Cerebellar nuclear complex (tissue), 1 donor: ENCODE results near the gene HES7.
"Not testable (repeated sequence)": the region's sequence is repeated elsewhere in the genome, so short reads cannot be mapped to it uniquely, and the experiment has no call there.

Experiments used
- DNase-seq, 2 experiments: peaks; one replicate each; lab custom pipeline; 2025; lab: John Stamatoyannopoulos, UW

The HES7 gene

DNA sequence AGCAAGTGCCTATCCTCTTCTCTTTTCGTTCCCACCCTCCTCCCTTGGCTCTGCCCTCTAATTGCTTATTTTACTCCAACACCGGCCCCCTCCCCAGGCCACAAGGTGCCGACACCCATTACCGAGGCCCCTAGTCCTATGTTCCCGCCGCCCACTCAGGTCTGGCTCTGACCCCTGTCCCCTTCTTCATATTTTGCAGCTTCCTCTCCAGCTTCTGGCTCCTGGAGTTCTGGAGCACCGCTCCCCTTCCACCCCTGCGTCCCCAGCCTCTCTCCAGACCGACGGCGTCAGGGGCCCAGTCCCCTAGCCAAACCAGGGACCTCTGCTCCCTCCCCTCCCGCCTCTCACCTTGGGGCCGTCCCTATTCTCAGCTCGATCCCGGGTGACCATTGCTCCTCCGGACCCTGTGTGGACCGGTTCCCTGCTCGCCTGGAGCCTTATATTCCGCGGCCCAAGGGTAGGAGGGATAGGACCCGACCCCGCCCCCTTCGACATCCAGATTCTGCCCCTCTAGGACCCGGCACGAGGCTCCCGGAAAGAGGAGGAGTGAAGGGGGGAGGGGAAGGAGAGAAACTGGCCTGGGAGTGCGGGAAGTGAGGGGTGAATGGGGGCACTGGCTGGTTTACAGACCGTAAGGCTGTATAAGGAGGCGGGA lies at the start of gene HES7:
HES7 (minus strand) TSS at position 412 of the 655 bp plus-strand sequence; CDS start at position 390, 22 bp downstream.
- no peak for DNase-seq

GRCh38 chr17:8173056-8173870 lies 49.4 kb upstream of the HES7 start:
- DNase-seq: peak; percentile 90 to 92

DNA sequence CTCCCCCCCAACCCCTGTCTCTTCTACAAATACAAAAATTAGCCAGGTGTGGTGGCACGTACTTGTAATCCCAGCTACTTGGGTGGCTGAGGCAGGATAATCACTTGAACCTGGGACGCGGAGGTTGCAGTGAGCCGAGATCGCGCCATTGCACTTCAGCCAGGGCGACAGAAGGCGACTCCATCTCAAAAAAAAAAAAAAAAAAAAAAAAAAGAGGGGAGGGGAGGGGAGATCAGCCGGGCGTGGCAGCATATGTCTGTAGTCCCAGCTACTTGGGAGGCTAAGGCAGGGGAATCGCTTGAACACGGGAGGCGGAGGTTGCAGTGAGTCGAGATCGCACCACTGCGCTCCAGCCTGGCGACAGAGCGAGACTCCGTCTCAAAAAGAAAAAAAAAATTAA lies 46.3 kb upstream of the HES7 start:
- not testable (repeated sequence) for DNase-seq

DNA sequence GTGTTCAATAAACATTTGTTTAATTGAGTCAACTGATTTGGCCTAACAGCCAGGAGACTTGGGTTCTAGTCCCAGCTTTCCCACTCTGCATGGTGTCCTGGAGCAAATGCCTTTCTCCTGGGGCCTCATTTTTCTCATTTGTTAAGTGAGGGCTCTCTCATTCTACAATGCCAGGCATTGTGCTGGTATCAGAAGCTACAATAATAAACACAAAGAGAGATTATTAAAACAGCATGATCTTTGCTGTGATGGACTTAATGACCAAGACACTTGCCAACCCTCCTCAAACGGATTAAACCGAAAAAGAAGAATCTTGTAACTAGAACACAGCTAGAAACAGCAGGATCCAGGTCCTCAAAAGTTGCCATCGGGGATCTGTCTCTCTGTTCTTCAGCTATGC lies 43.6 kb upstream of the HES7 start:
- DNase-seq: no peak

DNA sequence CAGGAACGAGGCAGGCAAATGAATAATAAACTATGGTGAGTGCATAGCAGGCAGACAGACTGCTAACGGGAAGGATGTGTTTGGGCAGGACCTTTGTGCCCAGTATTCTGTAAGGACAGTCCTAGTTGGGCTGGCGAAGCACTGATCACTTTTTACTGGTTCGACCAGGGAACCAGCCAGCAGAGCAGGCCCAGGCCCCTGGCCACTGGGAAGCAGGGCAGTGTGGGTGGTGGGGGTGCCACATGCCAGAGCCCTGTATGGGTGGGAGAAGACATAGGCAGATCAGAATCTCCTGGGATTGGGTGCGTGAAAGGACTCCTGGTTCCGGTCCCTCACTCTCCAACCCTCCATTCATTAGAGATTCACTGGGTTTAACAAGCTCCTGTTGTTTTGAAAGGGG lies 42.8 kb upstream of the HES7 start:
- DNase-seq: no peak

GRCh38 chr17:8164815-8165131 lies 40.9 kb upstream of the HES7 start:
- DNase-seq: no peak

DNA sequence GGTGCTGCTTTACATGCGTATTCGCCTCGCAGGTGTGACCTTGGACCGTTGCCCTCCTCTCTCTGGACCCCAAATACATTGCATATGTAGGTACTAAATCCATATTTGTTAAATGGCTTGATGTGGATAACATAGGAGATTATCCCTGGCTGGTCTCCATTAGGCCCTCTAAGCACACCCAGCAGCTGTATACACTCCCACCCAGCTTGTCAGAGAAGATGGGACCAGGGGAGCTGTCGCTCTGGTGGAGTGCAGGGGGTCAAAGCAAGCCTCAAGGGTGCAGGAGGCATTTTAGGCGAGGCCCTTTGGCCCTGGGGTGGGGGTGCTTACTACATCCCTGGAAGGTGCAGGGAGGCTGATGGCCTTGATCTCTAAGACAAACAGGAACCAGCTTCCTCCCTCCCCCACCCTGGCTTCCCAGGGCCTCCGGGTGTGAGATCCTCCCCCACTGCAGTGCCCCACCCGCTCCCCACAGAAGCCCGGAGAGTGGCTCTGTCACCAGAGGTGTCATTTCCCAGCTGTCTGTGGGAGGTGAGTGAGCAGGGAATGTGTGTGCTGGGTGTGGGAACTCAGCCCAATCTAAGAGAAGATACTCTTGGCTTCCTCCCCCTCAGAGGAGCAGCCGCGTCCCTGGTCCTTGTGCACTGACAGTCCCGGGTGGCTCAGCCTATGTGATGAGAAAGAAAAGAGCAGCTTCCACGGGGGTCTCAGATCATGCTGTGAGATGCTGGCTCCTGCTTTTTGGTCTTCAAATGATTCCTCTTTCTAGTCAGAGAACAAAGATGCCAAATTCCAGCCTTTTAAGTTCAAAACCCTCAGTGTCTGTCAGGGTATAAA lies 40.3 kb upstream of the HES7 start:
- DNase-seq: no peak

DNA sequence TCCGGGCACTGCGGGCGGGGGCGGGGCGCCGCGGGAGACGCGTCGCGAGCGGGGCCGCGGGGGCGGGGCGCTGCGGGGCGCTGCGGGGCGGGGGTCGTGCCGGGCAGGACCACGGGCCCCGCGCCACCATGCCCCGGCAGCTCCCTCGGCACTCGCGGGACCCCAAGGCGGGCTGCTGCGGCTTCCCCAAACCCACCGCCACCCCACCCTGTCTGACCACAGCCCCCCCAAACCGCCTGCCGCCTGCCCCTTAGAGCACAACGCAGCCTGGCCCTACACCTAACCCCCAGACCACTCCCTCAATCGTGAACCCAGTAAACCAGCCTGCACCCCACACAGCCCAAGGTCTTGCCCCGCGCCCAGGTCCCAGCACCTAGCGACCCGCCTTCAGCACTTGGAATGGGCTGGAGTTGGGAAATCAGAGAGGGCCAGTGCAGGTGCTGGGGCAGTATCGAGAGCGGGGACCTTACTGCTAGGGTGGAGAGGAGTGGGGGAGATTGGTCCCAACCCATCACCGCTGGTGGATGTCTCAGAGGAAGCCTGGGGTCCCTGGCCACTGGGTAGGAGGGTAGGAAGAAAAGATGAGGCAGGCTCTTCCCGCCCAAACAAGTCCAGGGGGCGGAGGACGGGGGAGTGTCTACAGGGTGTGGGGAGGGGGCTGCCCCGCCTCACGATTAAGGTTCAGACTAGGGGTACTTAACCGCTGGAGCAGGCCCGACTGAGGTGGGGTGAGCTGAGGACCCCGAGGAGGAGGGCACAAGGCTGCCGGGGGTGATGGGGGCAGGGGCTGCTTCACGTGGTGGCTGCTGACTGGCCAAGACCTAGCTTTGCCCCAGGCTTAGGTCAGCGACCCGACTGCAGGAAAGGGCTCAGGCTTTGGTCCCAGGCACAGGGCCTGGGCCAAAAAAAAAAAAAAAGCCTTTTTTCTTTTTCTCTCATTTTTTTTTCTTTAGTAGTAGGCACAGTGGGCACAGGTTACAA lies 39.4 kb upstream of the HES7 start:
- DNase-seq: no peak

- DNase-seq: peak in 1 of 2 experiments; percentile 25
These were observed 38.5 kb upstream of the HES7 start, which contains the start of gene VAMP2 for GRCh38 chr17:8162233-8162996. Gene VAMP2, minus strand, starts transcription at chr17:8162948. Its CDS starts 69 bp downstream, at chr17:8162879.

GRCh38 chr17:8161289-8162232 lies 37.7 kb upstream of the HES7 start:
- no peak for DNase-seq

- DNase-seq: no peak
These were observed 36.9 kb upstream of the HES7 start for GRCh38 chr17:8160741-8161221.

DNA sequence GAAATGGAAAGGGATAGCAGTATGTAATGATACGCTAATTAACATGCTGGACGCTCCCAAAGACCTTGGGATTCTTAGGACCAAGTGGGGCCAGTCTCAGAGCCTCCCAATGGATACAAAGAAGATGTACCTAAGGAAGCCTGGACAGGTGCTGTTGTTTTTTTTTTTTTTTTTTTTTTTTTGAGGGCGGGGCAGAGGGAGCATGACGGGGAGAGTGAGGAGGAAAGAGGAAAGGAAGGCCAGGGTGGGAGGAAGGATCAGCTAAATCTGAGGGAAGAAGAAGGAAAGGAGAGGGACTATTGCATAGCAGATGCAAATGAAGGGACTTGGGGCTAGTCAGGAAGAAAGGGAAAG lies 36.3 kb upstream of the HES7 start:
- no peak for DNase-seq

- no peak for DNase-seq
These were observed 35.7 kb upstream of the HES7 start for GRCh38 chr17:8159459-8160223.

DNA sequence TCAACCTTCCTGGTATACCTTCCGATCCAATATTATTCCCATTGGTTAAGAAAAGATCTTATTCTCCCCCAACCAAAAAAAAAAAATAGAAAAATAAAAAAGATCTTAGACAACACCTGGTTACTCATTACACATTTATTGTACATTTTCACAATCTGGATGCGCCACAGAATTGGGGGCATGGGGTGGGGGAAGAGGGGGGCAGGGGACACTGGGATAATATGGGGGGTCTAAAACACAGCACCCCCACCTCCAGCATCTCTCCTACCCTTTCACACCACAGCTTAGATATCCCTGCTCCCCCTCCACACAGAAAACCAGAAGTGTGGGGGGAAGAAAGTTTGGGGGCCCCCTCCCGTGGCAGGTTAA lies 35.1 kb upstream of the HES7 start:
- no peak for DNase-seq

DNA sequence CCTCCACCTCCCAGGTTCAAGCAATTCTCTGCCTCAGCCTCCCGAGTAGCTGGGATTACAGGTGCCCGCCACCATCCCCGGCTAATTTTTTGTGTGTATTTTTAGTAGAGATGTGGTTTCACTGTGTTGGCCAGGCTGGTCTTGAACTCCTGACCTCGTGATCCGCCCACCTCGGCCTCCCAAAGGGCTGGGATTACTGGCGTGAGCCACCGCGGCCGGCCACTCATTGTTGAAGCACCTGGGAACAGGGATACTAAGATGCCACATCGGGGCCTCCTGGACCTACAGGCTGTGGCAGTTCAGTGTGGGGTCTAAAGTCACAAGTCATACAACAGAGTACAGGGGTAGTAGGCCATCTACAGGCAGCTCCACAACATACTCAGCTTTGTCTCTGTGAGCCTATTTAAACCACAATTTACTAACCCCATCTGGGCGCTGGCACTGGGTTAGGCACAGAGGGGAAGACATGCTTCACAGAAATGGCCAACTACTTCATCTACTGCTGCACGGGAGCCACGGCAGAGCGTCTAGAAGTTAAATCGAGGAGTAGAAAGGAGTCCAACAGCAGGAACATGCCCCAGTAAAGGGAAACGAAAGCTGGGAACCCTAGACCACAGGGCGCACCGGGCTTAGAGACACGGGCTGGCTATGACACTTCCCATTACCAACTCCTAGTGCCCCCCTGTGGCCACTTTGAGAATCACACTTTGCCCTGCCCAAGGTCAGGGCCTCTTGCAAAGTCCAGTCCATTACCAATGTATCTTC lies 34.5 kb upstream of the HES7 start:
- peak in 1 of 2 experiments; percentile 46 for DNase-seq

- peak; percentile 100 for DNase-seq
These were observed 32.5 kb upstream of the HES7 start for GRCh38 chr17:8156246-8156992.

DNA sequence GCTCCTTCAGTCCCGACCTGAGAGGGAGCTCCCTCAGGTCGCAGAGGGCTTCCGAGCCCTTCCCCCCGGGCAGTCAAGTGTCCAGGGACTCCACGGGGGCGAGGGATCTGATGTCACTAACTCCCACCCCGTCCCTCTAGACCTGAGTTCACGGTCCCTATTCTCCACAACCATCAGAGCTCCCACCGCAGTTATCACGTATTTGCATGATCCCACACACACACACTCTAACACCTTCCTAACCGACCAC lies 32.0 kb upstream of the HES7 start:
- no peak for DNase-seq
